Spleen (tissue), 11 donors: ENCODE measurements around the gene CHN1. TPM values are rescaled to one million over a fixed set of nuclear protein-coding genes. Genes with fewer than 3 reads are reported as not detected.

ENCODE experiments used
- DNase-seq: peaks from one replicate; pipeline ENCODE4 v3.0.0-alpha.2; 2020
- H3K27ac ChIP-seq, 8 donors: fragments of 200-600 bp; sonication (generic) in 7 of 8; 1 replicate in 4 of 8; 2 replicates in 4 of 8; pipeline versions ENCODE4 v1.5.0 to v1.8.0; 2016 to 2021; ENCODE audit warnings: inconsistent platforms in 4 of 8, mild to moderate bottlenecking in 4 of 8, moderate library complexity in 1 of 8
- H3K27me3 ChIP-seq, 7 donors: fragments of 200-600 bp; sonication (generic) in 6 of 7; replicated peaks in 1 of 7; 1 replicate in 4 of 7; 2 replicates in 3 of 7; pipeline versions ENCODE4 v1.5.0 to v1.8.0; 2016 to 2021; ENCODE audit warnings: inconsistent platforms in 3 of 7, mild to moderate bottlenecking in 1 of 7
- H3K36me3 ChIP-seq, 6 donors: fragments of 200-600 bp; sonication (generic) in 5 of 6; 1 replicate in 4 of 6; 2 replicates in 2 of 6; pipeline versions ENCODE4 v1.5.0 to v1.8.0; 2016 to 2021; ENCODE audit warnings: inconsistent platforms in 2 of 6
- H3K4me1 ChIP-seq, 6 donors: fragments of 200-600 bp; sonication (generic) in 5 of 6; 1 replicate in 3 of 6; 2 replicates in 3 of 6; pipeline versions ENCODE4 v1.5.0 to v1.8.0; 2016 to 2021; ENCODE audit warnings: inconsistent platforms in 3 of 6
- H3K4me3 ChIP-seq, 8 donors: fragments of 200-600 bp; sonication (generic) in 7 of 8; 1 replicate in 4 of 8; 2 replicates in 4 of 8; pipeline versions ENCODE4 v1.5.0 to v1.8.0; 2016 to 2021; ENCODE audit warnings: inconsistent platforms in 4 of 8, mild to moderate bottlenecking in 4 of 8, moderate library complexity in 2 of 8
- H3K9me3 ChIP-seq, 8 donors: fragments of 200-600 bp; sonication (generic) in 7 of 8; 1 replicate in 4 of 8; 2 replicates in 4 of 8; pipeline versions ENCODE4 v1.5.0 to v1.8.0; 2016 to 2021; ENCODE audit warnings: inconsistent platforms in 4 of 8
- POLR2A ChIP-seq, 3 donors: fragments of 450-650 bp; IDR thresholded peaks; one replicate each; pipeline ENCODE4 v1.5.1; 2017; ENCODE audit warnings: antibody characterized with exemption in 3 of 3, mild to moderate bottlenecking in 1 of 3
- POLR2AphosphoS5 ChIP-seq, 3 donors: sonication (generic); formaldehyde crosslinking; IDR thresholded peaks; one replicate each; pipeline ENCODE4 v1.5.1; 2017; ENCODE audit warnings: antibody characterized with exemption in 3 of 3
- WGBS, 5 donors: extraction: QIAGEN DNeasy Blood & Tissue Kit in 3 of 5; methylation state at CpG; one replicate each; pipeline versions ENCODE4 v1.1.5 to v1.1.7; 2013 to 2018; 5-methylcytosine and 5-hydroxymethylcytosine counted together
- intact Hi-C: fragments of 100-400 bp; cut with DNase I; formaldehyde crosslinking; loops from one replicate; pipeline ENCODE4 v1.15.0; 2023; ENCODE audit warnings: low total_unique reads
- polyA plus RNA-seq, 3 donors: library from polyadenylated mRNA; stranded (reverse); fragments of 200-250 nt; gene quantifications; one replicate each; pipeline ENCODE4 v1.2.1, GENCODE V29; 2013
- total RNA-seq, 7 donors: library from RNA; depleted of rRNA in 3 of 7; stranded (reverse); fragments of >200 nt in 3 of 7; fragmentation: NEBNext Ultra II Directional in 4 of 7; extraction: Animal tissue kit (Norgen Biotek cat#: 25700) in 4 of 7; gene quantifications; one replicate each; pipeline versions ENCODE4 v1.1.0 to v1.2.1, GENCODE V29; 2016 to 2021
- TF ChIP-seq, protein P1 (sequence below), 11 experiments: fragments of 200-600 bp in 7 of 11; fragments of 450-650 bp in 4 of 11; sonication (generic) in 4 of 11; IDR thresholded peaks in 8 of 11; conservative IDR thresholded peaks in 3 of 11; 1 replicate in 7 of 11; 2 replicates in 4 of 11; pipeline versions ENCODE4 v1.4.0 to v1.8.0; 2016 to 2021; ENCODE audit warnings: antibody characterized with exemption in 11 of 11, inconsistent platforms in 4 of 11, mild to moderate bottlenecking in 1 of 11
- donor health status: healthy with polysubstance abuse.
- donor health status: DM: no; HTN: no; CAD: no; lungs with moderate emphysema.
- donor health status: DM: no; HTN: no; CAD: no.
- donor health status: Bipolar disorder and iron deficiency.
- donor health status: healthy.
- donor health status: DM: no; HTN: no; CAD: no.
- donor health status: DM: yes; HTN: yes; CAD: no.

The CHN1 gene
- total and polyA plus RNA-seq, 10 donors = 5.4 to 14.6 (median 9.7) TPM

DNA sequence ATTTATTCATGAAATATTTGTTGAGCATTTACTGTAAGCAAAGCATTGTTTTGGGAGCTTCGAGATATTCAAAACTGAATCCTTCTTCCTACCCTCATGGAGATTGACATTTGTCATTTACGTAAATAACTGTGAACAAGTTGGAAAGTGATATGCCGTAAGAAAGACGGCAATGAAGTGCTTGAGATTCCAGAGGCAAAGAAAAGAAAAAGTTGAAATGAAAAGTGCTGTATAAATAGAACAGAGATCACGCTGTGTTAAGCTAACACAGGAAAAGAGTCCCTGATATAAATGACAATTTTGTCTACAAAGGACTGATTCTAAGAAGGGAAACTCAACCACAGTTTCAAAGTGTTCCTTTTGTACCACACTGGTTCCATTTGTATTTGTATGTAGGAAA, 242.7 kb downstream of the CHN1 start:
- TF ChIP-seq POLR2AphosphoS5 (IDR thresholded peaks at IDR 0.05) = no peak
- TF ChIP-seq, protein P1, sequence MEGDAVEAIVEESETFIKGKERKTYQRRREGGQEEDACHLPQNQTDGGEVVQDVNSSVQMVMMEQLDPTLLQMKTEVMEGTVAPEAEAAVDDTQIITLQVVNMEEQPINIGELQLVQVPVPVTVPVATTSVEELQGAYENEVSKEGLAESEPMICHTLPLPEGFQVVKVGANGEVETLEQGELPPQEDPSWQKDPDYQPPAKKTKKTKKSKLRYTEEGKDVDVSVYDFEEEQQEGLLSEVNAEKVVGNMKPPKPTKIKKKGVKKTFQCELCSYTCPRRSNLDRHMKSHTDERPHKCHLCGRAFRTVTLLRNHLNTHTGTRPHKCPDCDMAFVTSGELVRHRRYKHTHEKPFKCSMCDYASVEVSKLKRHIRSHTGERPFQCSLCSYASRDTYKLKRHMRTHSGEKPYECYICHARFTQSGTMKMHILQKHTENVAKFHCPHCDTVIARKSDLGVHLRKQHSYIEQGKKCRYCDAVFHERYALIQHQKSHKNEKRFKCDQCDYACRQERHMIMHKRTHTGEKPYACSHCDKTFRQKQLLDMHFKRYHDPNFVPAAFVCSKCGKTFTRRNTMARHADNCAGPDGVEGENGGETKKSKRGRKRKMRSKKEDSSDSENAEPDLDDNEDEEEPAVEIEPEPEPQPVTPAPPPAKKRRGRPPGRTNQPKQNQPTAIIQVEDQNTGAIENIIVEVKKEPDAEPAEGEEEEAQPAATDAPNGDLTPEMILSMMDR (IDR thresholded peaks at IDR 0.05 in 8 of 11, conservative IDR thresholded peaks at IDR 0.05 in 3 of 11) = no peak
- TF ChIP-seq POLR2A (IDR thresholded peaks at IDR 0.05) = no peak
- no peak for DNase-seq
- no peak overlapping the region for H3K4me3 ChIP-seq
- H3K27ac ChIP-seq = no peak overlapping the region
- no peaks in the 10 kb centered on the region for H3K4me1 ChIP-seq
- 67 to 76% (median 72%) methylated on average over 5 of the region's 5 CpGs for WGBS, 5 donors
- no peaks in the 10 kb centered on the region for H3K36me3 ChIP-seq
- H3K27me3 ChIP-seq = no peaks in the 10 kb centered on the region
- intact Hi-C loops = no loop called here
- H3K9me3 ChIP-seq = no peaks in the 10 kb centered on the region

DNA sequence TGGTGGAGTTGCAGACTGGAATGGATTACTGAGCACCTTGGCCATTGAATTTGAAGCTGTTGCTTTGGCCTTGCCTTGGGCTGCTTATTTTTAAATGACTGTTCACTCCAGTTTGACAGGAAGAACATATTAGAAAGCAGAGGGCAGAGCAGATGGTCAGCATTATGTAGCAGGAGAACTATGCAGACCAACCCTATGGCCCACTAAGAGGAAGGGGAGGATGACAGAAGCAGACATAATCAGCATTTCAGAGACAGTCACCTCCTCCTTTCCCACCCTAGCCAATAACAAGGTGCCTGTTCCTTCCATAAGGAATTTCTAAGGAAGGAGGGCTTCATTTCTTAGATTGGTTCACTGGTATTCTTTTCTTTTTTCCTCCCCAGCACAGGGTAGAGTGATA, 243.3 kb downstream of the CHN1 start:
- no peak for DNase-seq
- no peak overlapping the region for H3K27ac ChIP-seq
- H3K27me3 ChIP-seq = no peaks in the 10 kb centered on the region
- H3K36me3 ChIP-seq = no peaks in the 10 kb centered on the region
- H3K9me3 ChIP-seq = no peaks in the 10 kb centered on the region
- intact Hi-C loops = no loop called here
- H3K4me1 ChIP-seq = no peaks in the 10 kb centered on the region
- H3K4me3 ChIP-seq = no peak overlapping the region
- TF ChIP-seq POLR2A (IDR thresholded peaks at IDR 0.05) (no peak), POLR2AphosphoS5 (IDR thresholded peaks at IDR 0.05) (no peak)
- TF ChIP-seq, protein P1 (IDR thresholded peaks at IDR 0.05 in 8 of 11, conservative IDR thresholded peaks at IDR 0.05 in 3 of 11) = no peak

DNA sequence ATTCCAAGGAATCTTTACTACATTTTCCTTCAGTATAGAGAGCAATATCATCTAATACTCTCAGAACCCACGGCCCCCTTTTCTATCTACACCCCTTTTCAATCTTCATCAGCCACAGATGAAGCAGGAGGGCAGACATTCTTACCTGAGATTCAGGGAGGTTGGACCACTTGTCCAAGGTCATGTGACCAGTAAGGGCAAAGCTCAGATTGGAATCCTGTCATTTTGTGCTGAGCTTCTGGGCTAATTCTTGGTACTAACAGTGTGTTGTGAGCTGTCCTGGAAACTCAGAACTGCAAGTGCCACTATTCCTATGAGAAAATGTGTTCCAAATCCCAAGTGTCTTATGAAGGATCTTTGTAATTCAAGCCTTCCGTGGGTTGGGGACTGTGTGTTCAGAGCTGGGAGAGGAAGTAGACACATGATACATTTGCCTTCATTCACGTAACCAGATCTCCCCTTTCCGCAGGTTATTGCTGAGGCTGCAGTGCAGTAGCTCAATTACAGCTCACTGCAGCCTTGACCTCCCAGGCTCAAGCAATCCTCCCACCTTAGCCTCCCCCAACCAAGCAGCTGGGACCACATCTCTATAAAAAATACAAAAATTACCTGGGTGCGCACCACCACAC, 244.2 kb downstream of the CHN1 start:
- intact Hi-C loops = no loop called here
- H3K9me3 ChIP-seq = no peaks in the 10 kb centered on the region
- H3K36me3 ChIP-seq = no peaks in the 10 kb centered on the region
- H3K4me1 ChIP-seq = no peaks in the 10 kb centered on the region
- H3K27me3 ChIP-seq = no peaks in the 10 kb centered on the region
- no peak overlapping the region for H3K4me3 ChIP-seq
- 90 to 95% (median 93%) methylated on average over 5 of the region's 5 CpGs for WGBS, 5 donors
- no peak overlapping the region for H3K27ac ChIP-seq
- no peak for TF ChIP-seq POLR2AphosphoS5 (IDR thresholded peaks at IDR 0.05)
- TF ChIP-seq, protein P1 (IDR thresholded peaks at IDR 0.05 in 8 of 11, conservative IDR thresholded peaks at IDR 0.05 in 3 of 11) = no peak
- TF ChIP-seq POLR2A (IDR thresholded peaks at IDR 0.05) = no peak
- no peak for DNase-seq

DNA sequence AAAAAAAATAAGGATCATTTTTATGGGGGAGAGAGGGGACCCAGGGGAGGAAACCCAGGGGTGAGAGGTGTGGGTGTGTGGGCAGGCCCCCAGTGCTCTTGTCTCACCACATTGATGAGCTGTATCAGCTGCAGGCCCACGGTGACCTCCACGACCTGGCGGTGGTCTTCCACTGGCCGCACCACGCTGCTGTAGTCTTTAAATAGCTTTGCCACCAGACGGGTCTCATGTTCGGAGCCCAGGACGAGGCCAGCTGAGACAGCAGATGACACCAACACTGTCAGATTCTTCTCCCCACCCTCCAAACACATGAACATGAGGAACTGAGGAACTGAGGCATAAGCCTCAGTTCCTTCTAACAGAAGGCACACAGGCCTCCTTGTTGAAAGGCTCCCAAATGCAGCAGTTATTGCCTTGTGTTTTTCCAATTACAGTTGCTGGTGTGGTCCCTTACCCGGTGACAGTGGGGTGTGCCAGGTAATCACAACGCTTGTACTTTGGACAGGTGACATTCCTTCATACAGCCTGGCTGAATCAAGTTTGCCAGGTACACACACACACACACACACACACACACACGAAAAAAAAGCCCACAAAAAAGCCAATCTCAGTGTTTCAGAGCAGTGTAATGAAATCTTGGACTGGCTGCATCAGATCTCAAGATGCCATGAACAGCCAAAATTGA, 245.7 kb downstream of the CHN1 start:
- TF ChIP-seq, protein P1 (IDR thresholded peaks at IDR 0.05 in 8 of 11, conservative IDR thresholded peaks at IDR 0.05 in 3 of 11) = no peak
- no peak for TF ChIP-seq POLR2A (IDR thresholded peaks at IDR 0.05)
- no peak for TF ChIP-seq POLR2AphosphoS5 (IDR thresholded peaks at IDR 0.05)
- no peaks in the 10 kb centered on the region for H3K27me3 ChIP-seq
- no peak overlapping the region for H3K27ac ChIP-seq
- WGBS, 5 donors = 74 to 84% (median 78%) methylated on average over 9 to 11 of the region's 11 CpGs
- H3K4me3 ChIP-seq = no peak overlapping the region
- DNase-seq = no peak
- no peaks in the 10 kb centered on the region for H3K9me3 ChIP-seq
- H3K36me3 ChIP-seq = no peaks in the 10 kb centered on the region
- no peaks in the 10 kb centered on the region for H3K4me1 ChIP-seq
- intact Hi-C loops = no loop called here
